Suprapubic skin (tissue), 4 donors: Measurements from ENCODE around the gene PAXX. TPM values are rescaled to one million over a fixed set of nuclear protein-coding genes. Genes with fewer than 3 reads are reported as not detected.

Source experiments
- DNase-seq, 2 donors: peaks; one replicate each; pipeline ENCODE4 v3.0.0-alpha.2; 2019; ENCODE audit warnings: low spot score in 2 of 2
- H3K27ac ChIP-seq: fragments of 200-600 bp; sonication (generic); one replicate; pipeline ENCODE4 v1.5.1; 2019
- H3K27me3 ChIP-seq: fragments of 200-600 bp; sonication (generic); one replicate; pipeline ENCODE4 v1.5.1; 2019
- H3K36me3 ChIP-seq: fragments of 200-600 bp; sonication (generic); one replicate; pipeline ENCODE4 v1.5.1; 2019
- H3K4me1 ChIP-seq: fragments of 200-600 bp; sonication (generic); one replicate; pipeline ENCODE4 v1.5.1; 2019
- H3K4me3 ChIP-seq: fragments of 200-600 bp; sonication (generic); one replicate; pipeline ENCODE4 v1.5.1; 2019; ENCODE audit warnings: mild to moderate bottlenecking
- H3K9me3 ChIP-seq: fragments of 200-600 bp; sonication (generic); one replicate; pipeline ENCODE4 v1.5.1; 2019
- EP300 ChIP-seq: sonication (generic); formaldehyde crosslinking; IDR thresholded peaks from one replicate; pipeline ENCODE4 v1.6.1; 2017; ENCODE audit warnings: antibody characterized with exemption
- POLR2A ChIP-seq, 2 donors: fragments of 450-650 bp; IDR thresholded peaks; one replicate each; pipeline ENCODE4 v1.6.1; 2017; ENCODE audit warnings: antibody characterized with exemption in 2 of 2, mild to moderate bottlenecking in 2 of 2, moderate library complexity in 2 of 2
- POLR2AphosphoS5 ChIP-seq, 3 donors: sonication (generic); formaldehyde crosslinking; IDR thresholded peaks; one replicate each; pipeline ENCODE4 v1.6.1; 2017; ENCODE audit warnings: antibody characterized with exemption in 3 of 3
- WGBS: methylation state at CpG from one replicate; pipeline ENCODE4 v1.1.5; 2018; 5-methylcytosine and 5-hydroxymethylcytosine counted together
- total RNA-seq, 4 donors: library from RNA; depleted of rRNA; stranded (reverse); fragments of >200 nt; gene quantifications; one replicate each; pipeline ENCODE4 v1.1.0, GENCODE V29; 2016
- TF ChIP-seq, protein P1 (sequence below), 2 donors: fragments of 200-600 bp in 1 of 2; fragments of 450-650 bp in 1 of 2; sonication (generic) in 1 of 2; IDR thresholded peaks; one replicate each; pipeline ENCODE4 v1.5.1; 2016 to 2019; ENCODE audit warnings: antibody characterized with exemption in 2 of 2, mild to moderate bottlenecking in 1 of 2, moderate library complexity in 1 of 2

PAXX gene
- total RNA-seq, 4 donors from 2014 or later = 43.2 to 68.6 (median 61.5) TPM

DNA sequence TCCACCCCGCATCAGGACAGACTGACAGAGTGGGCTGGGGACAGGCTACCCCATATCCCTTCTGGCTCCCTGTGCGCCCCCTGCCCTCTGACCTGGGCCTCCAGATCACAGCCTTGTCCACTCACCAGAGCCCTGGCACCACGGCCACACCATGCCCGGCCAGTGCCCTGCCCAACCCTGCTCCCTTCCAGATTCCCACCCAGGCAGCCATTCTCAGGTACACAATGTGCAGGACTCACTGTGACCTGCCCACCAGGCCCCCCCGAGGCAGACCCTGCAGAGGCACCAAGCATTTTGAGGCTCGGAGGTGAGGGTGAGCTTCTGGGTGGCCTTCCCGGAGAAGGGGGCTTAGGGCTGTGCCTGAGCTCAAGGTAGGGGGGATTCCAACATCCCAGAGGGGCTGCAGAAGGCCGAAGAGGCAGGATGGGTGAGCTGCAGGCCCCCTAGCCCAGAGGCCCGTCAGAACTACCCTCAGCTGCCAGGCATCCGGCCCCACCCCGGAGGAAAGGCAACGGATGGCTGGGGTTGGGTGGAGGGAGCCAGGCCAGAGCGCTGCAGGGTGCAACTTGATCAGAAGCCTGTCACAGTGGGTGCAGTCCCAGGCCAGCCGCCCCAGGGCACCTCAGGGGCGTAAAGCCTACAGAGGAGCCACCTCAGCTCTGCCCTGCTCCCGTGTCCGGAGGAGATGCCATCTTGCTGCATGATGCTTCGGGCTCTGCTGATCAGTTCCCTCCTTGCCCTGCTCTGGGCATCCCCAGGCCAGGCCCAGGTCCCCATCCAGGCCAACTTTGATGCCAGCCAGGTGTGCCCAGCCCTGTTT is 9.8 kb upstream of the PAXX start, which contains the start of gene LCNL1:
Gene LCNL1, plus strand, starts transcription at position 762 of the 820 bp plus-strand sequence. CDS start 594 bp downstream, outside the sequence.
- H3K27me3 ChIP-seq = peaks cover 35% of the 10 kb centered on the region
- H3K9me3 ChIP-seq = no peaks in the 10 kb centered on the region
- peaks cover 20% of the 10 kb centered on the region for H3K4me1 ChIP-seq
- WGBS = 67% methylated on average over 17 of the region's 18 CpGs
- DNase-seq = no peak
- TF ChIP-seq EP300 (no peak), POLR2A (IDR thresholded peaks at IDR 0.05) (no peak), POLR2AphosphoS5 (IDR thresholded peaks at IDR 0.05) (no peak)
- TF ChIP-seq, protein P1, sequence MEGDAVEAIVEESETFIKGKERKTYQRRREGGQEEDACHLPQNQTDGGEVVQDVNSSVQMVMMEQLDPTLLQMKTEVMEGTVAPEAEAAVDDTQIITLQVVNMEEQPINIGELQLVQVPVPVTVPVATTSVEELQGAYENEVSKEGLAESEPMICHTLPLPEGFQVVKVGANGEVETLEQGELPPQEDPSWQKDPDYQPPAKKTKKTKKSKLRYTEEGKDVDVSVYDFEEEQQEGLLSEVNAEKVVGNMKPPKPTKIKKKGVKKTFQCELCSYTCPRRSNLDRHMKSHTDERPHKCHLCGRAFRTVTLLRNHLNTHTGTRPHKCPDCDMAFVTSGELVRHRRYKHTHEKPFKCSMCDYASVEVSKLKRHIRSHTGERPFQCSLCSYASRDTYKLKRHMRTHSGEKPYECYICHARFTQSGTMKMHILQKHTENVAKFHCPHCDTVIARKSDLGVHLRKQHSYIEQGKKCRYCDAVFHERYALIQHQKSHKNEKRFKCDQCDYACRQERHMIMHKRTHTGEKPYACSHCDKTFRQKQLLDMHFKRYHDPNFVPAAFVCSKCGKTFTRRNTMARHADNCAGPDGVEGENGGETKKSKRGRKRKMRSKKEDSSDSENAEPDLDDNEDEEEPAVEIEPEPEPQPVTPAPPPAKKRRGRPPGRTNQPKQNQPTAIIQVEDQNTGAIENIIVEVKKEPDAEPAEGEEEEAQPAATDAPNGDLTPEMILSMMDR (IDR thresholded peaks at IDR 0.05) = no peak
- no peak within 1 kb of the TSS for H3K4me3 ChIP-seq
- no peaks in the 10 kb centered on the region for H3K36me3 ChIP-seq
- H3K27ac ChIP-seq = no peak within 1 kb of the TSS

DNA sequence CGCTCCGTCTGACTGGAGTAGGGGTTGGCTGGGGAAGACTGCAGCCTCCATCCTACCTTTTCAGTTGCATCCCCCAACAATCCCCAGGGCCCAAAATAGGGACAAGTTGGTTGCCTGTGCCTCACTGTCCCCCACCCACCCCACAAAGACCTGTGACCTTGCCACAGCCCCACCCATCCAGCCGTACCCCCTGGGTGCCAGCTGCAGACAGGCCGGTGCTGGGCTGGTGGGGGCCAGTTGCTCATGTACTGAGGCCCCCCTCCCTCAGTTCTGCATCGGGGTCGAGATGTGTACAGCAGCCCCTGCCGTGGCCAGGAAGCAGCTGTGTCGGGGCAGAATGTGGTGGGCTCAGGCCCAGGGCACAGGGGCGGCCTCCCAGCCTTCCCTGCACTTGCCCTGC is 9.1 kb upstream of the PAXX start:
- H3K4me3 ChIP-seq = no peak overlapping the region
- H3K9me3 ChIP-seq = no peaks in the 10 kb centered on the region
- no peak for DNase-seq
- WGBS = 93% methylated on average over 6 of the region's 9 CpGs
- peaks cover 13% of the 10 kb centered on the region for H3K4me1 ChIP-seq
- no peaks in the 10 kb centered on the region for H3K36me3 ChIP-seq
- H3K27ac ChIP-seq = no peak overlapping the region
- H3K27me3 ChIP-seq = peaks cover 35% of the 10 kb centered on the region
- no peak for TF ChIP-seq EP300
- no peak for TF ChIP-seq POLR2A (IDR thresholded peaks at IDR 0.05)
- no peak for TF ChIP-seq POLR2AphosphoS5 (IDR thresholded peaks at IDR 0.05)
- TF ChIP-seq, protein P1 (IDR thresholded peaks at IDR 0.05) = no peak

DNA sequence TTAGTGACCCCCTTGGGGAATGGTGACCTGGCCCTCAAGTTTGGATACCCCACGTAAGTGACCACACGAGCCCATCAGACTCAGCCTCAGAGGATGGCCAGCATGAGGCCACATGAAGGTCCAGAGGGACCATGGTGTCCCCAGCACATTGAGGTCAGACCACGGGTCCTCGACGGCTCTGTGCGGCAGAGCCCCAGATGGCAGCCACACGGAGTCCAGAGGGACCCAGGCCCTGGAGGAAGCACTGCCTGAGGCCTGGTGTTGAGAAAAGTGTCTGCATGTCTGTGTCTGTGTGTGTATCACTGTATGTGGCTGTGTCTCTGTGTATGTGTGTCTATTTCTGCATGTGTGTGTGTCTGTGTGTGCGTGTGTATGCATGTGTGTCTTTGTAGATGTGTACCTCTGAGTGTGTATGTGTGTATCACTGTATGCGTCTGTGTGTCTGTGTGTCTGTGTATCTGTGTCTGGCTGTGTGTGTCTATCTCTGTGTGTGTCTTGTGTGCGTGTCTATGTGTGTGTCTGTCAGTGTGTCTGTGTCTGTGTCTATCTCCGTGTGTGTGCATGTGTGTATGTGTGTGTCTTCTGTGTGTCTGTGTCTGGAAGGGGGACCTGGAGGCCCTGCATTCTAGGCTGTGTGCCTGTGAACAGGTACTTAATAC is 8.4 kb upstream of the PAXX start:
- H3K4me1 ChIP-seq = peaks cover 12% of the 10 kb centered on the region
- no peak for DNase-seq
- TF ChIP-seq POLR2A (IDR thresholded peaks at IDR 0.05) (no peak), POLR2AphosphoS5 (IDR thresholded peaks at IDR 0.05) (no peak), EP300 (no peak)
- TF ChIP-seq, protein P1 (IDR thresholded peaks at IDR 0.05) = no peak
- H3K27me3 ChIP-seq = peaks cover 35% of the 10 kb centered on the region
- H3K36me3 ChIP-seq = no peaks in the 10 kb centered on the region
- WGBS = 64% methylated on average over 8 of the region's 11 CpGs
- no peak overlapping the region for H3K4me3 ChIP-seq
- H3K9me3 ChIP-seq = no peaks in the 10 kb centered on the region
- H3K27ac ChIP-seq = no peak overlapping the region

DNA sequence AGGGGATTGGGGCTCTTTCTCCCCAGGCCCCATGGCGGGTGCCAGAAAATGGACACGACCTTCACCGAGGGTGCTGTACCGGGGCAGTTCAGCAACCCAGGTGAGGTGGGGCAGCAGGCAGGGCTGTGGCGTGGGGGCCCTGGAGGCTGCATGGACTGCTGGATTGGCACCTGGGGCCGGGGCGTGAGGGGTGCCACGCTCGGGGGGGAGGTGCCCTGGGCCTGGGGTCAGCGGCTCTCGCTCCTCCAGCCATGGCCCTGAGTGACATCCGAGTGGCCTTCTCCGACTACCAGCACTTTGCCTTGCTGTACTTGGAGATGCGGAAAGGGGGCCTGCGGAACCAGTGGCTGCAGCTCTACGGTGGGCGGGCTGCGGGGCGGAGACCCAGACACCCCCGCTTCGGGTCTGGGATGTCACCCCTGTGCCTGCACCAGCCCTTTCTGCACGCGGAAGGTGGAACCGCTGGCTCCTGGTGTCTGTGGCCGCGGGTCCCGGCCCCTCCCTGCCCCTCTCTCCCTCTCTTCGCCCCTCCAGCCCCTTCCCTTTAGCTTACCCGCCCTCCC is 7.7 kb upstream of the PAXX start:
- Histone ChIP-seq H3K4me3 (no peak overlapping the region), H3K4me1 (peaks cover 12% of the 10 kb centered on the region), H3K36me3 (no peaks in the 10 kb centered on the region), H3K27ac (no peak overlapping the region), H3K9me3 (no peaks in the 10 kb centered on the region), H3K27me3 (peaks cover 35% of the 10 kb centered on the region)
- DNase-seq = no peak
- TF ChIP-seq, protein P1 (IDR thresholded peaks at IDR 0.05) = no peak
- TF ChIP-seq POLR2AphosphoS5 (IDR thresholded peaks at IDR 0.05) (no peak), EP300 (no peak), POLR2A (IDR thresholded peaks at IDR 0.05) (no peak)
- 30% methylated on average over 2 of the region's 29 CpGs for WGBS
